Smooth muscle cell (in vitro differentiated cells): ENCODE results near the gene IZUMO4. TPM values are rescaled to one million over a fixed set of nuclear protein-coding genes. Genes with fewer than 3 reads are reported as not detected.
"Not testable (repeated sequence)": the region's sequence is repeated elsewhere in the genome, so short reads cannot be mapped to it uniquely, and the experiment has no call there.

Source experiments
- DNase-seq: peaks from one replicate; lab custom pipeline; 2025; ENCODE audit not compliant: unreplicated experiment; lab: John Stamatoyannopoulos, UW
- H2AFZ ChIP-seq: fragments of 200-600 bp; sonication (generic); 2 replicates; pipeline ENCODE4 v1.6.0; 2016; ENCODE audit warnings: antibody characterized with exemption, low read depth, mild to moderate bottlenecking
- H3F3A ChIP-seq: fragments of 200-600 bp; sonication (generic); 2 replicates; pipeline ENCODE4 v1.6.0; 2017; ENCODE audit warnings: antibody characterized with exemption, low read depth
- H3K27ac ChIP-seq: fragments of 200-600 bp; sonication (generic); 2 replicates; pipeline ENCODE4 v1.5.1; 2016; ENCODE audit warnings: low read depth, mild to moderate bottlenecking
- H3K27me3 ChIP-seq: fragments of 200-600 bp; sonication (generic); 2 replicates; pipeline ENCODE4 v1.6.1; 2016; ENCODE audit warnings: low read depth, mild to moderate bottlenecking
- H3K36me3 ChIP-seq: fragments of 200-600 bp; sonication (generic); 2 replicates; pipeline ENCODE4 v1.5.1; 2016; ENCODE audit warnings: low read depth
- H3K4me1 ChIP-seq: fragments of 200-600 bp; sonication (generic); 2 replicates; pipeline ENCODE4 v1.5.1; 2016; ENCODE audit warnings: low read depth
- H3K4me2 ChIP-seq: fragments of 200-600 bp; sonication (generic); 2 replicates; pipeline ENCODE4 v1.6.0; 2016; ENCODE audit warnings: mild to moderate bottlenecking
- H3K4me3 ChIP-seq: fragments of 200-600 bp; sonication (generic); 2 replicates; pipeline ENCODE4 v1.5.1; 2016; ENCODE audit warnings: mild to moderate bottlenecking
- H3K79me2 ChIP-seq: fragments of 200-600 bp; sonication (generic); 2 replicates; pipeline ENCODE4 v1.6.0; 2016; ENCODE audit warnings: low read depth, mild to moderate bottlenecking
- H3K9ac ChIP-seq: fragments of 200-600 bp; sonication (generic); 2 replicates; pipeline ENCODE4 v1.6.0; 2016; ENCODE audit warnings: low read depth
- H3K9me3 ChIP-seq: fragments of 200-600 bp; sonication (generic); replicated peaks from 2 replicates; pipeline ENCODE4 v1.5.1; 2016; ENCODE audit warnings: low read depth
- H4K20me1 ChIP-seq: fragments of 200-600 bp; sonication (generic); 2 replicates; pipeline ENCODE4 v1.6.0; 2016; ENCODE audit warnings: low read depth
- WGBS: methylation state at CpG from one replicate; pipeline ENCODE4 v1.1.7; 2016; ENCODE audit warnings: low lambda C conversion rate; 5-methylcytosine and 5-hydroxymethylcytosine counted together
- polyA plus RNA-seq: library from polyadenylated mRNA; unstranded; fragments of >200 nt; fragmentation: Nextera tagmentation; extraction: Ambion mirVana; gene quantifications from 2 replicates; pipeline ENCODE4 v1.2.1, GENCODE V29; 2016
- total RNA-seq: library from RNA; depleted of rRNA; stranded (reverse); fragments of >200 nt; gene quantifications from 2 replicates; pipeline ENCODE4 v1.2.3, GENCODE V29; 2014
- TF ChIP-seq, protein P1 (sequence below): fragments of 200-600 bp; sonication (generic); IDR thresholded peaks from 2 replicates; pipeline ENCODE4 v1.5.1; 2017; ENCODE audit warnings: borderline replicate concordance, mild to moderate bottlenecking, antibody characterized with exemption; ENCODE audit not compliant: insufficient read depth, poor library complexity, severe bottlenecking

Gene IZUMO4
- total and polyA plus RNA-seq, 2 experiments from 2014 or later = 0.48 to 1.6 TPM

DNA sequence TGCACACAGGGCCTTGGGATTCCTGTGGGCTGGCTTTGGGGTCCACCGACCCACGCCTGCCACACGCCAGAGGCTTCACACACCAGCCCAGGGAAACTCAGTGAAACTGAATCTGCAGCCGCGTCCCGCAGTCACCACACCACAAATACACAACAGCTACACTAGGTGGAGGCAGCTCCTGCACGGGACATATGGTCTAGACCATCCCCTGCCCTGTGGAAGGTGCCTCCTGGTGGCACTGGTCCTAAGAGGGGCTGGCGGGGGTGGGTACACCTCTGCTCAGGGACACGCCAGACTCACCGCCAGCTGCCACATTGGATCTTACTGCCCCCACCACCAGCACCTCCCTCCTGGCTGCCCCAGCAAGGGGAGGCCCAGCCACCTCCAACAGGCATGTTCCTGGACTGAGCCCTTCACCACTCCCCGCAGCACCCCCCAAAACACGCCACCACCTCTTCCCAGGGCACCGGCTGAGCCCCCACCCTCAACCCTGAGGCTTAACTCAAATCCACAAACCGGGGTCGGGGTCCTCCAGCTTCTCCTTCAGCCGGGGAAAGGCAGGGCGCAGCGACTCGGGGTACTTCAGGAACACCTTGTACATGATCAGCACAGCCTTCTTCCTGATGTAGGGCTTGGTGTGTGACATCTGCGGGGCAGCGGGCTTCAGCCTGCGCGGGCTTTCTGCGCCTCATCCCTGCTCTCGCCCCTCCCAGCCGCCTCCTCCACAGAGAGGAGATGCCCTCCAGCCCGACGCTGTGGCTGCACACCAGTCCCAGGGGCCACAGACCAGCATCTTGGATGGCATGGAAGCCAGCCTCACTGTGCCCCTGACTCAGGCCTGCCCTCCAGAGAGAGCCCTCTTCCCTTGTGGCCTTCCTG lies 33.4 kb downstream of the IZUMO4 start:
- Histone ChIP-seq H3K9ac (no peak overlapping the region), H3K79me2 (peaks cover 33% of the 10 kb centered on the region), H3K36me3 (no peaks in the 10 kb centered on the region), H3K4me2 (no peak overlapping the region), H3K27me3 (no peaks in the 10 kb centered on the region), H3K4me3 (no peak overlapping the region), H3K27ac (no peak overlapping the region), H3K4me1 (no peaks in the 10 kb centered on the region), H4K20me1 (peaks cover 91% of the 10 kb centered on the region), H3K9me3 (no peaks in the 10 kb centered on the region), H3F3A (no peaks in the 10 kb centered on the region), H2AFZ (no peak overlapping the region)
- WGBS = 97% methylated on average over 28 of the region's 28 CpGs
- TF ChIP-seq, protein P1, sequence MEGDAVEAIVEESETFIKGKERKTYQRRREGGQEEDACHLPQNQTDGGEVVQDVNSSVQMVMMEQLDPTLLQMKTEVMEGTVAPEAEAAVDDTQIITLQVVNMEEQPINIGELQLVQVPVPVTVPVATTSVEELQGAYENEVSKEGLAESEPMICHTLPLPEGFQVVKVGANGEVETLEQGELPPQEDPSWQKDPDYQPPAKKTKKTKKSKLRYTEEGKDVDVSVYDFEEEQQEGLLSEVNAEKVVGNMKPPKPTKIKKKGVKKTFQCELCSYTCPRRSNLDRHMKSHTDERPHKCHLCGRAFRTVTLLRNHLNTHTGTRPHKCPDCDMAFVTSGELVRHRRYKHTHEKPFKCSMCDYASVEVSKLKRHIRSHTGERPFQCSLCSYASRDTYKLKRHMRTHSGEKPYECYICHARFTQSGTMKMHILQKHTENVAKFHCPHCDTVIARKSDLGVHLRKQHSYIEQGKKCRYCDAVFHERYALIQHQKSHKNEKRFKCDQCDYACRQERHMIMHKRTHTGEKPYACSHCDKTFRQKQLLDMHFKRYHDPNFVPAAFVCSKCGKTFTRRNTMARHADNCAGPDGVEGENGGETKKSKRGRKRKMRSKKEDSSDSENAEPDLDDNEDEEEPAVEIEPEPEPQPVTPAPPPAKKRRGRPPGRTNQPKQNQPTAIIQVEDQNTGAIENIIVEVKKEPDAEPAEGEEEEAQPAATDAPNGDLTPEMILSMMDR = no peak
- DNase-seq = no peak

GRCh38 chr19:2131012-2131975 lies 34.6 kb downstream of the IZUMO4 start:
- WGBS = 98% methylated on average over 55 of the region's 67 CpGs
- not testable (repeated sequence) for H3F3A ChIP-seq, H3K4me1 ChIP-seq, H3K9ac ChIP-seq, H3K27me3 ChIP-seq, H3K36me3 ChIP-seq, H3K9me3 ChIP-seq, H3K27ac ChIP-seq, H2AFZ ChIP-seq, H3K4me2 ChIP-seq, H3K4me3 ChIP-seq, DNase-seq
- Histone ChIP-seq H3K79me2 (peaks cover 39% of the 10 kb centered on the region), H4K20me1 (peaks cover 91% of the 10 kb centered on the region)

DNA sequence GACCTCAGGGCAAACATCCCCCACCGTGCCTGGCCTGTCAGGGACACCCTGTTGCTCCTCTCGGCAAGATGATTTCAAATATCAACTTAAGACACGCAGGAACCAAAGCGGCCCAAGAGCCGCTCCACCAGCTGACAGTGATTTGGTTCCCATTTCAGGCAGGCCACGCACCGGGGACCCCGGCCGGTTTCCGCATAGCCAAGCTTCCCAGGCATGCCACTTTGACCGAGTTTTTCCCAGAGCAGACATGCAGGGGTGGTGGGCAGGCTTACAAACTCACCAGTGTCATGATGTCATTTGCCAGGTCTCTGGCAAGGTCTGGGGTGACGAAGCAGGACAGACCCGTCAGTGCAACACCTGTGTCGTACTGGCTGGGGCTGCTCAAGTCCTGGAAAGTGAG lies 35.5 kb downstream of the IZUMO4 start:
- Histone ChIP-seq H2AFZ (no peak overlapping the region), H3K9me3 (no peaks in the 10 kb centered on the region), H3K9ac (no peak overlapping the region), H3K4me2 (no peak overlapping the region), H4K20me1 (peaks cover 93% of the 10 kb centered on the region), H3K4me1 (no peaks in the 10 kb centered on the region), H3K27me3 (no peaks in the 10 kb centered on the region), H3F3A (no peaks in the 10 kb centered on the region), H3K79me2 (peaks cover 48% of the 10 kb centered on the region), H3K4me3 (no peak overlapping the region), H3K27ac (no peak overlapping the region), H3K36me3 (no peaks in the 10 kb centered on the region)
- 96% methylated on average over 14 of the region's 14 CpGs for whole genome bisulfite sequencing
- DNase-seq = no peak
- TF ChIP-seq, protein P1 = no peak

DNA sequence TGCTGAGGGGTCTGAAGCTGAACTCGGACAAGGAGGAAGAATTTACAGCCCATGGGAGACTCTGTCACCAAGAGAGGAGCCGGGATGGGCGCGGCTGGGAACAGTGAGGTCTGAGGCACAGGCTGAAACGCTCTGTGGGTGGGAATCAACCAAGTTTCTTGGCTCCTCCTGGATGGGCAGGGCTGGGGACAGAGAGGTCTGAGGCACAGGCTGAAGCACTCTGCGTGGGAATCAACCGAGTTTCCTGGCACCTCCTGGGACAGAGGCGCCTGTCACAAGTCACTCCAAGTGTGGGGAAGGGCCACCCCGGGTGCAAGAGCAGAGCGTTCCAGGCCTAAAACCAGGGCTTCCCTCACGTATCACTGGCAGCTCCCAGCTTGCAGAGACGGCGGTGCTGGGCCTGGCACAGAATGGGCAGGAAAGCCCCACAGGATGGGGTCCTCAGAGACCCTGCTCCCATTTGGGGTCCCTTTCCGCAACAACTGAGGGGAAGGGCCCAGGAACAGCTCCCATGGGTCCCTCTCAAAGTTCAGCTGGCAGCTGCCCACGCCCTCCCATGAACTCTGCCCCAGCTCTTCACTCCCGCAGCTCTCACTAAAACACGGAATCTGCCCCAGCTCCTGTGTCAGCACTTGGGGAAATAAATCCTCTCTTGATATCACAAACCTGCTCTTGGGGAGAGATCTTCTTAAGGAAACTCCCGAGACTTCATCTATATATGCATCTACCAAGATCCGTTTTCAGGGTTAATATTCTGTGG lies 36.2 kb downstream of the IZUMO4 start:
- H3K4me2 ChIP-seq = no peak overlapping the region
- no peaks in the 10 kb centered on the region for H3K9me3 ChIP-seq
- no peaks in the 10 kb centered on the region for H3K36me3 ChIP-seq
- peaks cover 93% of the 10 kb centered on the region for H4K20me1 ChIP-seq
- no peak overlapping the region for H2AFZ ChIP-seq
- H3K27me3 ChIP-seq = no peaks in the 10 kb centered on the region
- TF ChIP-seq, protein P1 = no peak
- no peaks in the 10 kb centered on the region for H3K4me1 ChIP-seq
- peaks cover 55% of the 10 kb centered on the region for H3K79me2 ChIP-seq
- H3K4me3 ChIP-seq = no peak overlapping the region
- WGBS = 98% methylated on average over 19 of the region's 19 CpGs
- no peak overlapping the region for H3K27ac ChIP-seq
- no peaks in the 10 kb centered on the region for H3F3A ChIP-seq
- no peak for DNase-seq
- H3K9ac ChIP-seq = no peak overlapping the region
